ENCODE measurements around the gene LRRC7.

DNA sequence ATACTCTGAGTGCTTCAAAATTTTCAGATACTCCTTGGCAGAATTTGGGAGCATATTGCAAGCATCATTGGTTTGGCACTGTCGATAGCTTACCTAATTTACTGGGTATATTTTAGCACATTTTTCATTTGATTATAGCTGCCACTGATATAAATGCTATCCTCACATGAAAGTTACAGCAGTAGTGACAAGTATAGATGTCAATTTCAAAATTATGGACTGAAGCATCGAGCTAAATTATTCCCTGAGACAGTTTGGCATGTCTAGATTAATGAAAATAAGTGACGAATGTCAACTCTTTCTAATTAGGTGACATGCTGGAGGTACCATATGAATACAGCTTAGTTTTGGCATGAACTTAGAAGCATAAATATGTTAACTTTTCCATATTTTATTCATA, 83.1 kb downstream of the LRRC7 start:
- TF ChIP-seq, protein P1, sequence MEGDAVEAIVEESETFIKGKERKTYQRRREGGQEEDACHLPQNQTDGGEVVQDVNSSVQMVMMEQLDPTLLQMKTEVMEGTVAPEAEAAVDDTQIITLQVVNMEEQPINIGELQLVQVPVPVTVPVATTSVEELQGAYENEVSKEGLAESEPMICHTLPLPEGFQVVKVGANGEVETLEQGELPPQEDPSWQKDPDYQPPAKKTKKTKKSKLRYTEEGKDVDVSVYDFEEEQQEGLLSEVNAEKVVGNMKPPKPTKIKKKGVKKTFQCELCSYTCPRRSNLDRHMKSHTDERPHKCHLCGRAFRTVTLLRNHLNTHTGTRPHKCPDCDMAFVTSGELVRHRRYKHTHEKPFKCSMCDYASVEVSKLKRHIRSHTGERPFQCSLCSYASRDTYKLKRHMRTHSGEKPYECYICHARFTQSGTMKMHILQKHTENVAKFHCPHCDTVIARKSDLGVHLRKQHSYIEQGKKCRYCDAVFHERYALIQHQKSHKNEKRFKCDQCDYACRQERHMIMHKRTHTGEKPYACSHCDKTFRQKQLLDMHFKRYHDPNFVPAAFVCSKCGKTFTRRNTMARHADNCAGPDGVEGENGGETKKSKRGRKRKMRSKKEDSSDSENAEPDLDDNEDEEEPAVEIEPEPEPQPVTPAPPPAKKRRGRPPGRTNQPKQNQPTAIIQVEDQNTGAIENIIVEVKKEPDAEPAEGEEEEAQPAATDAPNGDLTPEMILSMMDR (IDR thresholded peaks at IDR 0.05), result no peak
- TF ChIP-seq EP300 (IDR thresholded peaks at IDR 0.05), result no peak
- no peak for TF ChIP-seq POLR2A (IDR thresholded peaks at IDR 0.05)
